CD14-positive monocyte (primary cell): ENCODE data around the gene MDN1. TPM values are rescaled to one million over a fixed set of nuclear protein-coding genes. Genes with fewer than 3 reads are reported as not detected.

Experiments used
- DNase-seq, 3 donors: peaks; one replicate each; pipeline ENCODE4 v3.0.0-alpha.2; 2011 to 2022
- H2AFZ ChIP-seq: 2 replicates; pipeline ENCODE4 v1.6.0; 2012; ENCODE audit warnings: mild to moderate bottlenecking, low read depth, low read length, inconsistent platforms; ENCODE audit not compliant: insufficient read depth, poor library complexity, severe bottlenecking
- H3K27ac ChIP-seq, 2 donors: 1 replicate in 1 of 2; 2 replicates in 1 of 2; pipeline ENCODE4 v1.5.1; 2012 to 2013; ENCODE audit warnings: low read length in 2 of 2, control low read depth in 1 of 2, inconsistent platforms in 1 of 2, low read depth in 1 of 2, mild to moderate bottlenecking in 1 of 2
- H3K27me3 ChIP-seq, 2 donors: one replicate each; pipeline versions ENCODE4 v1.6.0 to v1.6.1; 2011 to 2013; ENCODE audit warnings: low read length in 2 of 2; ENCODE audit not compliant: control insufficient read depth in 2 of 2, insufficient read depth in 2 of 2
- H3K36me3 ChIP-seq, 2 donors: replicated peaks in 1 of 2; 1 replicate in 1 of 2; 2 replicates in 1 of 2; pipeline versions ENCODE4 v1.5.1 to v1.6.1; 2012 to 2013; ENCODE audit warnings: low read length in 2 of 2, control low read depth in 1 of 2, inconsistent platforms in 1 of 2, mild to moderate bottlenecking in 1 of 2; ENCODE audit not compliant: insufficient read depth in 2 of 2, control insufficient read depth in 1 of 2
- H3K4me1 ChIP-seq, 2 donors: 1 replicate in 1 of 2; 2 replicates in 1 of 2; pipeline versions ENCODE4 v1.5.1 to v1.6.1; 2012 to 2013; ENCODE audit warnings: low read length in 2 of 2, control low read depth in 1 of 2, inconsistent platforms in 1 of 2, mild to moderate bottlenecking in 1 of 2, moderate library complexity in 1 of 2; ENCODE audit not compliant: insufficient read depth in 2 of 2, control insufficient read depth in 1 of 2
- H3K4me2 ChIP-seq: replicated peaks from 2 replicates; pipeline ENCODE3; 2012; ENCODE audit warnings: low read length, moderate library complexity, mild to moderate bottlenecking; ENCODE audit not compliant: poor library complexity, severe bottlenecking; ENCODE audit errors: extremely low read depth
- H3K4me3 ChIP-seq, 3 experiments: fragments of 200-600 bp in 1 of 3; sonication (generic) in 1 of 3; replicated peaks in 1 of 3; 1 replicate in 2 of 3; 2 replicates in 1 of 3; pipeline ENCODE4 v1.5.1; 2011 to 2013; ENCODE audit warnings: low read length in 3 of 3, mild to moderate bottlenecking in 3 of 3, control low read depth in 2 of 3, low read depth in 2 of 3, inconsistent platforms in 1 of 3, moderate library complexity in 1 of 3
- H3K79me2 ChIP-seq: 2 replicates; pipeline ENCODE4 v1.6.0; 2012; ENCODE audit warnings: mild to moderate bottlenecking, control low read depth, inconsistent platforms, low read length, moderate library complexity; ENCODE audit not compliant: insufficient read depth
- H3K9ac ChIP-seq: 2 replicates; pipeline ENCODE4 v1.6.0; 2017; ENCODE audit warnings: low read length, mild to moderate bottlenecking; ENCODE audit not compliant: insufficient read depth, poor library complexity, severe bottlenecking
- H3K9me3 ChIP-seq, 2 donors: replicated peaks in 1 of 2; 1 replicate in 1 of 2; 2 replicates in 1 of 2; pipeline versions ENCODE4 v1.5.1 to v1.6.1; 2012 to 2013; ENCODE audit warnings: low read length in 2 of 2, control low read depth in 1 of 2; ENCODE audit not compliant: control insufficient read depth in 1 of 2, insufficient read depth in 1 of 2
- H4K20me1 ChIP-seq: 2 replicates; pipeline ENCODE4 v1.6.0; 2012; ENCODE audit warnings: mild to moderate bottlenecking, low read length, control low read depth, moderate library complexity; ENCODE audit not compliant: insufficient read depth
- H3K27ac Mint-ChIP-seq, 7 donors: one replicate each; pipeline ENCODE4 v1.8.0; 2020; ENCODE audit warnings: mild to moderate bottlenecking in 7 of 7, mixed read lengths in 7 of 7, moderate library complexity in 6 of 7, inconsistent platforms in 2 of 7
- H3K27me3 Mint-ChIP-seq, 3 donors: one replicate each; pipeline ENCODE4 v1.8.0; 2021 to 2022; ENCODE audit warnings: low read depth in 3 of 3, mild to moderate bottlenecking in 3 of 3, mixed read lengths in 3 of 3, moderate library complexity in 3 of 3, inconsistent platforms in 1 of 3
- H3K36me3 Mint-ChIP-seq, 2 donors: one replicate each; pipeline ENCODE4 v1.8.0; 2020; ENCODE audit warnings: mixed read lengths in 2 of 2, inconsistent platforms in 1 of 2, mild to moderate bottlenecking in 1 of 2
- H3K4me1 Mint-ChIP-seq: one replicate; pipeline ENCODE4 v1.8.0; 2020; ENCODE audit warnings: mild to moderate bottlenecking, mixed read lengths
- H3K4me3 Mint-ChIP-seq, 2 donors: one replicate each; pipeline ENCODE4 v1.8.0; 2020; ENCODE audit warnings: mild to moderate bottlenecking in 2 of 2, mixed read lengths in 2 of 2, moderate library complexity in 1 of 2
- H3K9me3 Mint-ChIP-seq, 7 donors: one replicate each; pipeline ENCODE4 v1.8.0; 2020 to 2022; ENCODE audit warnings: mixed read lengths in 7 of 7, mild to moderate bottlenecking in 6 of 7, moderate library complexity in 6 of 7, inconsistent platforms in 2 of 7
- CTCF ChIP-seq: fragments of 200-600 bp; IDR thresholded peaks from one replicate; pipeline ENCODE4 v1.8.0; 2022; ENCODE audit warnings: antibody characterized with exemption, mild to moderate bottlenecking
- WGBS: methylation state at CpG from one replicate; pipeline ENCODE4 v1.1.5; 2013; ENCODE audit warnings: missing lambda C conversion rate; ENCODE audit not compliant: insufficient coverage; 5-methylcytosine and 5-hydroxymethylcytosine counted together
- intact Hi-C, 2 donors: fragments of 100-400 bp; cut with micrococcal nuclease; formaldehyde crosslinking; loops; one replicate each; pipeline versions ENCODE4 v1.15.0 to v1.15.1; 2023
- polyA plus RNA-seq, 3 donors: library from polyadenylated mRNA; depleted of rRNA in 1 of 3; unstranded in 2 of 3; stranded (reverse) in 1 of 3; fragments of 300-500 nt in 2 of 3; fragments of >200 nt in 1 of 3; fragmentation: Illumina TruSeq in 2 of 3; gene quantifications; 1 replicate in 2 of 3; 2 replicates in 1 of 3; pipeline ENCODE4 v1.2.3, GENCODE V29; 2012 to 2021

The MDN1 gene
- polyA plus RNA-seq, 3 donors, result 0.61 to 6.6 (median 1.8) TPM

DNA sequence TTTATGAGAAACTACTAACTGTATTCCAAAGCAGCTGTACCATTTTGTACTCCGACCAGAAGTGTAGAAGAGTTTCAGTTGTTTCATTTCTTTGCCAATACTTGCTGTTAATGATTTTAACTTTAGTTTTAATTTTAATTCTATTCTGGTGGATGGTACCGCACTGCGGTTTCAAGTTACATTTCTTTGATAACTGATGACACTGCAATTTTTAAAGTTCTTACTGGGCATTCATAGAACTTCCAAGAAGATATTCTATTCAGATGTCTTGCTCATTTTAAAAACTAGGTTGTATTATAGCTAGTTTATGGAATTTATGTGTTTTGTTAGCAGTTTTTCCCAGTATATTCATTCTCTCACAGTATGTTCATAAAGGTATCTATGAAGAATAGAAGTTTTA is 117.2 kb downstream of the MDN1 start:
- Mint-ChIP-seq H3K27ac (no peak overlapping the region), H3K4me3 (no peak overlapping the region), H3K27me3 (peaks cover 0 to 1% (median 0%) of the 10 kb centered on the region in 3 donors), H3K4me1 (no peaks in the 10 kb centered on the region), H3K36me3 (peaks cover 56 to 62% of the 10 kb centered on the region in 2 donors), H3K9me3 (peaks cover 0 to 2% (median 0%) of the 10 kb centered on the region in 7 donors)
- Histone ChIP-seq H3K9me3 (no peaks in the 10 kb centered on the region), H3K27ac (no peak overlapping the region), H2AFZ (no peak overlapping the region), H3K4me1 (no peaks in the 10 kb centered on the region), H4K20me1 (no peaks in the 10 kb centered on the region), H3K27me3 (no peaks in the 10 kb centered on the region), H3K4me3 (no peak overlapping the region), H3K36me3 (peaks cover 40 to 82% of the 10 kb centered on the region in 2 donors), H3K4me2 (no peak overlapping the region), H3K79me2 (no peaks in the 10 kb centered on the region), H3K9ac (no peak overlapping the region)
- WGBS, result no CpG with 5 or more reads among the region's 3 CpGs
- no peak for DNase-seq
- intact Hi-C loops, result no loop called here
- TF ChIP-seq CTCF, result no peak

- no peaks in the 10 kb centered on the region for H4K20me1 ChIP-seq
- peaks cover 69 to 73% of the 10 kb centered on the region in 2 donors for H3K36me3 Mint-ChIP-seq
- no peaks in the 10 kb centered on the region for H3K79me2 ChIP-seq
- H2AFZ ChIP-seq, result no peak overlapping the region
- no peak for DNase-seq
- peaks cover 60 to 83% of the 10 kb centered on the region in 2 donors for H3K36me3 ChIP-seq
- H3K9ac ChIP-seq, result no peak overlapping the region
- H3K4me1 ChIP-seq, result peaks cover under 1 to 1% of the 10 kb centered on the region in 2 donors
- H3K4me1 Mint-ChIP-seq, result peaks cover 1% of the 10 kb centered on the region
- 100% methylated on average over 2 of the region's 7 CpGs for WGBS
- no peak overlapping the region for H3K27ac Mint-ChIP-seq
- H3K27me3 Mint-ChIP-seq, result peaks cover 0 to 1% (median 0%) of the 10 kb centered on the region in 3 donors
- intact Hi-C loops, result no loop called here
- H3K4me3 ChIP-seq, result no peak overlapping the region
- H3K9me3 ChIP-seq, result no peaks in the 10 kb centered on the region
- H3K4me3 Mint-ChIP-seq, result no peak overlapping the region
- no peak for TF ChIP-seq CTCF
- no peak overlapping the region for H3K27ac ChIP-seq
- no peak overlapping the region for H3K4me2 ChIP-seq
- peaks cover 0 to 3% (median 0%) of the 10 kb centered on the region in 7 donors for H3K9me3 Mint-ChIP-seq
- no peaks in the 10 kb centered on the region for H3K27me3 ChIP-seq
Observed at GRCh38 chr6:89695667-89696066, 123.9 kb downstream of the MDN1 start.
